GM18526 (cell line): Measurements from ENCODE around the gene RERE.
A peak's percentile ranks its signal among the peaks of the same experiment; 100 is the strongest.

ENCODE experiments used
- POLR2A ChIP-seq: IDR thresholded peaks from 3 replicates; pipeline ENCODE4 v1.6.1; 2011; ENCODE audit not compliant: insufficient read length; ENCODE audit errors: extremely low read depth

The RERE gene

GRCh38 chr1:8702850-8703810 is 114.3 kb downstream of the RERE start:
- peak; percentile 79 for TF ChIP-seq POLR2A

GRCh38 chr1:8702472-8702849 is 115.0 kb downstream of the RERE start:
- TF ChIP-seq POLR2A = no peak

- TF ChIP-seq POLR2A = no peak
Observed at GRCh38 chr1:8701794-8702471, 115.5 kb downstream of the RERE start.

GRCh38 chr1:8699679-8700078 is 117.8 kb downstream of the RERE start:
- TF ChIP-seq POLR2A = no peak

- TF ChIP-seq POLR2A = no peak
Observed at GRCh38 chr1:8698937-8699447, 118.4 kb downstream of the RERE start.

- TF ChIP-seq POLR2A = no peak
Observed at GRCh38 chr1:8698012-8698630, 119.3 kb downstream of the RERE start.

- no peak for TF ChIP-seq POLR2A
Observed at GRCh38 chr1:8693107-8693506, 124.3 kb downstream of the RERE start.

GRCh38 chr1:8691662-8692061 is 125.8 kb downstream of the RERE start:
- no peak for TF ChIP-seq POLR2A

- TF ChIP-seq POLR2A = no peak
Observed at GRCh38 chr1:8690253-8690525, 127.3 kb downstream of the RERE start.

GRCh38 chr1:8689431-8690252 is 127.8 kb downstream of the RERE start:
- TF ChIP-seq POLR2A = no peak

- no peak for TF ChIP-seq POLR2A
Observed at GRCh38 chr1:8687538-8687937, 129.9 kb downstream of the RERE start.

GRCh38 chr1:8687039-8687438 is 130.4 kb downstream of the RERE start:
- TF ChIP-seq POLR2A = no peak

- TF ChIP-seq POLR2A = no peak
Observed at GRCh38 chr1:8685463-8685862, 132.0 kb downstream of the RERE start.

- TF ChIP-seq POLR2A = no peak
Observed at GRCh38 chr1:8684590-8684989, 132.8 kb downstream of the RERE start.

- no peak for TF ChIP-seq POLR2A
Observed at GRCh38 chr1:8682573-8682972, 134.9 kb downstream of the RERE start.
